ENCODE measurements around the gene ZGPAT. TPM values are rescaled to one million over a fixed set of nuclear protein-coding genes. Genes with fewer than 3 reads are reported as not detected.

The ZGPAT gene
- total and polyA plus RNA-seq, 2 donors: 16.5 to 66.6 TPM

DNA sequence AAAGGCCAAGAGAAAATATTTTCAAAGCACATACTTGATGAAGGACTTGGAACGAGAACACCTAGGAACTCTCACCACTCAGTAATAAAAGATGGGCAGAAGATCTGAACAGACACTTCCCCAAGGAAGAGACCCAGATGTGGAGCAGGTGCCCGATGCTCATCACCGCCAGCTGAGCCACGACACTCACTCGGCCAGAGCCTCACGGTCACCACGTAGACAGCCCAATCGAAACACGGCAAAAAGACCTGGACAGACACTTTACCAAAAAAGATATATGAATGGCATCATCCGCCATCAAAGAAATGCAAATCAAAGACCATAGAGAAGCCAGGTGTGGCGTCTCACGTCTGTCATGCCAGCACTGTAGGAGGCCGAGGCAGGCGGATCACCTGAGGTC lies 73.3 kb downstream of the ZGPAT start:
- WGBS: 96% methylated on average over 14 of the region's 14 CpGs
- Histone ChIP-seq H3K27ac (ENCODE audit: low read depth in 1 of 2, low read length in 1 of 2) (no peak overlapping the region), H3K27me3 (ENCODE audit: control insufficient read depth in 2 of 2, insufficient read depth in 1 of 2, low read length in 1 of 2) (no peaks in the 10 kb centered on the region), H3K4me1 (ENCODE audit: control insufficient read depth in 2 of 2, insufficient read depth in 2 of 2, low read length in 2 of 2) (peaks cover 0 to 11% of the 10 kb centered on the region in 2 donors), H3K36me3 (ENCODE audit: control insufficient read depth in 2 of 2, insufficient read depth in 2 of 2, low read length in 1 of 2) (no peaks in the 10 kb centered on the region), H3K4me3 (ENCODE audit: low read length in 2 of 2) (no peak overlapping the region), H3K9me3 (ENCODE audit: control insufficient read depth in 2 of 2, insufficient read depth in 1 of 2, low read length in 1 of 2) (no peaks in the 10 kb centered on the region)
- no peak for DNase-seq (ENCODE audit: low read depth in 6 of 9, low spot score in 9 of 9)

DNA sequence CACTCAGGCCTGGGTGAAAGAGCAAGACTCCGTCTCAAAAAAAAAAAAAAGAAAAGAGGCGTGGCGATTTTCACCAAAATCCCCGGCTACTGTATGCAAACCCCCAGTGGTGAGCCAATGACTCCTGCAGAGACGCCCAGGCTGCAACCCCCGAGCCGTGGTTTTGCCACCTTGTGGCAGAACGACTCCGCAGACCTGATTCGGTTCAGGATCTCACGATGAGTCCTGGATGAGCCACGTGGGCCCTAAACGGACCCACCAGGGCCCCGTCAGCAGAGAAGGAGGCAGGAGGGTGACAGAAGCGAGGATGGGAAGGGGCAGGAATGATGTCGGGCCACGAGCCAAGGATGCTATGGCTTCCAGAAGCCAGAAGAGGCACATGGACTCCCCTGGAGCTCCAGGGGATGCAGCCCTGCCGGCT lies 74.2 kb downstream of the ZGPAT start:
- peak in 2 of 9 donors; percentile 21 to 42 for DNase-seq (ENCODE audit: low read depth in 6 of 9, low spot score in 9 of 9)

DNA sequence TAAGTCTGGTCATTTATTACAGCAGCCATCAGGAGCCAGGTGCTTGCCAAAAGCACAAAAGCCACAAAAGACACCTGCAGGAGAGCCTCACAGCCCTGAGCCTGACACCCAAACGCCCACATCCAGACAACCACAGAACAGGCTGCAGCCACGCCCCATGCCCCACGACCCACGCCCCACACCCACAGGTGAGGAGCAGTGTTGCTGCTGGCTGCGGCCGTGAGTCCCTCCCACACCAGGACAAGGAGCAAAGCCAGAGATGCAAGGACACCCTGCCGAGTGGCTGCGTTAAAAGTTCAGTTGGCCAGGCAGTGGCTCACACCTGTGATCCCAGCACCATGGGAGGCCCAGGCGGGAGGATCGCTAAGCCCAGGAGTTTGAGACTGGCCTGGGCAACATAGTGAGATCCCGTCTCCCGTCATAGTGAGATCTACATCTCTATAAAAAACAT lies 74.7 kb downstream of the ZGPAT start:
- H3K36me3 ChIP-seq (ENCODE audit: control insufficient read depth in 2 of 2, insufficient read depth in 2 of 2, low read length in 1 of 2): no peaks in the 10 kb centered on the region
- no peak overlapping the region for H3K27ac ChIP-seq (ENCODE audit: low read depth in 1 of 2, low read length in 1 of 2)
- no peak overlapping the region for H3K4me3 ChIP-seq (ENCODE audit: low read length in 2 of 2)
- peak in 1 of 9 donors; percentile 35 for DNase-seq (ENCODE audit: low read depth in 6 of 9, low spot score in 9 of 9)
- peaks cover 0 to 12% of the 10 kb centered on the region in 2 donors for H3K4me1 ChIP-seq (ENCODE audit: control insufficient read depth in 2 of 2, insufficient read depth in 2 of 2, low read length in 2 of 2)
- H3K27me3 ChIP-seq (ENCODE audit: control insufficient read depth in 2 of 2, insufficient read depth in 1 of 2, low read length in 1 of 2): no peaks in the 10 kb centered on the region
- no peaks in the 10 kb centered on the region for H3K9me3 ChIP-seq (ENCODE audit: control insufficient read depth in 2 of 2, insufficient read depth in 1 of 2, low read length in 1 of 2)
- WGBS: 75% methylated on average over 12 of the region's 12 CpGs

More for the DNA sequence above, 74.2 kb downstream of the ZGPAT start:
- Histone ChIP-seq H3K4me1 (ENCODE audit: control insufficient read depth in 2 of 2, insufficient read depth in 2 of 2, low read length in 2 of 2) (peaks cover 0 to 12% of the 10 kb centered on the region in 2 donors), H3K9me3 (ENCODE audit: control insufficient read depth in 2 of 2, insufficient read depth in 1 of 2, low read length in 1 of 2) (no peaks in the 10 kb centered on the region), H3K36me3 (ENCODE audit: control insufficient read depth in 2 of 2, insufficient read depth in 2 of 2, low read length in 1 of 2) (no peaks in the 10 kb centered on the region), H3K27me3 (ENCODE audit: control insufficient read depth in 2 of 2, insufficient read depth in 1 of 2, low read length in 1 of 2) (no peaks in the 10 kb centered on the region), H3K4me3 (ENCODE audit: low read length in 2 of 2) (no peak overlapping the region), H3K27ac (ENCODE audit: low read depth in 1 of 2, low read length in 1 of 2) (no peak overlapping the region)
- 66% methylated on average over 18 of the region's 18 CpGs for WGBS

DNA sequence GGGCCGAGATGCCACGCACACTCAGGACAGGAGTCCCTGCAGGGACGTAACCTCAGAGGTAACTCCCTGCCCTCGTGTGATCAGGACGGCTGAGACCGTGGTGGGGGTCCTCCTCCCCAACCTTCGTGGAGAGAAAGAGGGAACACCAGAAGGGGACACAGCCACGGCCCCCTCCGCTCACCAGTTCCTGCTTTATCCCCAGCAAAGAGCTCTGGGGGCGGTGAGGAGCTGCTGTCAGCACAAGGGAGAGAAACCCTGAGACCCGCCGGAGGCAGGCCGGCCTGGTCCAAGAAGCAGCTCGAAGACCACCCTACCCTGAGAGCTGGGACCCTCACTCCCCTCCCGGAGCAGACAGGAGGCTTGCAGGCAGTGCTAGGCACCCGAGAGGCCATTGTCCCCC lies 76.1 kb downstream of the ZGPAT start:
- no peak for DNase-seq (ENCODE audit: low read depth in 6 of 9, low spot score in 9 of 9)
- Histone ChIP-seq H3K27ac (ENCODE audit: low read depth in 1 of 2, low read length in 1 of 2) (no peak overlapping the region), H3K9me3 (ENCODE audit: control insufficient read depth in 2 of 2, insufficient read depth in 1 of 2, low read length in 1 of 2) (no peaks in the 10 kb centered on the region), H3K4me3 (ENCODE audit: low read length in 2 of 2) (no peak overlapping the region), H3K36me3 (ENCODE audit: control insufficient read depth in 2 of 2, insufficient read depth in 2 of 2, low read length in 1 of 2) (no peaks in the 10 kb centered on the region), H3K27me3 (ENCODE audit: control insufficient read depth in 2 of 2, insufficient read depth in 1 of 2, low read length in 1 of 2) (no peaks in the 10 kb centered on the region), H3K4me1 (ENCODE audit: control insufficient read depth in 2 of 2, insufficient read depth in 2 of 2, low read length in 2 of 2) (peaks cover 0 to 12% of the 10 kb centered on the region in 2 donors)
- WGBS: 94% methylated on average over 16 of the region's 16 CpGs

DNA sequence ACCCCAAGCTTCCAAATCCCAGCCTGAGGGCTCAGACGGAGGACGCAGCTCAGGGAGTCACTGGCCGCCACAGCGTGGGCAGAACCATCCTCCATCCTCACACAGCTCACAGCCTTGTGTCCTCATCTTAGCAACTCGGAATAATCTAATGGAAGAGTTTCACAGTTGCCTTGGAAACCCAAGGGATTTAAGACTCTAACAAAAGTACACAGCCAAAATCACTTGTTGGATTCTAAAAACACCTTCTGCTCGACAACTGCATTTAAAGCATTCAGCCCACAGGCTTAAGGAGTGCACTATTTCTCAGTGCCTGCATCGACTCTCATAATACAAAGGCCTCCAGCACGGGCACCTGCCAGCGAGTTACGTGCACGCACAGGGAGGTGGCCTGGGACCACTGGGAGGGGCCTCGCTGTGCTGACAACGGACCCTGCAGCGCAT lies 77.9 kb downstream of the ZGPAT start:
- H3K9me3 ChIP-seq (ENCODE audit: control insufficient read depth in 2 of 2, insufficient read depth in 1 of 2, low read length in 1 of 2): no peaks in the 10 kb centered on the region
- no peak overlapping the region for H3K27ac ChIP-seq (ENCODE audit: low read depth in 1 of 2, low read length in 1 of 2)
- no peak overlapping the region for H3K4me3 ChIP-seq (ENCODE audit: low read length in 2 of 2)
- H3K27me3 ChIP-seq (ENCODE audit: control insufficient read depth in 2 of 2, insufficient read depth in 1 of 2, low read length in 1 of 2): no peaks in the 10 kb centered on the region
- 89% methylated on average over 14 of the region's 14 CpGs for WGBS
- DNase-seq (ENCODE audit: low read depth in 6 of 9, low spot score in 9 of 9): no peak
- no peaks in the 10 kb centered on the region for H3K36me3 ChIP-seq (ENCODE audit: control insufficient read depth in 2 of 2, insufficient read depth in 2 of 2, low read length in 1 of 2)
- peaks cover 0 to 12% of the 10 kb centered on the region in 2 donors for H3K4me1 ChIP-seq (ENCODE audit: control insufficient read depth in 2 of 2, insufficient read depth in 2 of 2, low read length in 2 of 2)

Other genes starting within 250 kb of the ZGPAT start
- gene KCNQ2, start 235.4 kb upstream of the ZGPAT start, total RNA-seq: 0.38 TPM
- 0.48 TPM for gene KCNQ2, start 235.4 kb upstream of the ZGPAT start, polyA plus RNA-seq
- gene EEF1A2, start 209.0 kb upstream of the ZGPAT start, total RNA-seq: 0.19 TPM
- 2.2 TPM for gene EEF1A2, start 209.0 kb upstream of the ZGPAT start, polyA plus RNA-seq
- 18.0 TPM for gene PPDPF, start 187.3 kb upstream of the ZGPAT start, total RNA-seq
- gene PPDPF, start 187.3 kb upstream of the ZGPAT start, polyA plus RNA-seq: 229 TPM
- 0.19 TPM for gene PTK6, start 170.7 kb upstream of the ZGPAT start, total RNA-seq
- gene PTK6, start 170.7 kb upstream of the ZGPAT start, polyA plus RNA-seq: 2.7 TPM
- gene SRMS, start 160.3 kb upstream of the ZGPAT start, total RNA-seq: 0.05 TPM
- 0.05 TPM for gene SRMS, start 160.3 kb upstream of the ZGPAT start, polyA plus RNA-seq
- 1.1 TPM for gene FNDC11, start 153.9 kb upstream of the ZGPAT start, total RNA-seq
- 1.2 TPM for gene FNDC11, start 153.9 kb upstream of the ZGPAT start, polyA plus RNA-seq
- gene HELZ2, start 133.8 kb upstream of the ZGPAT start, total RNA-seq: 14.8 TPM
- 13.9 TPM for gene HELZ2, start 133.8 kb upstream of the ZGPAT start, polyA plus RNA-seq
- gene GMEB2, start 80.9 kb upstream of the ZGPAT start, total RNA-seq: 9.3 TPM
- 16.3 TPM for gene GMEB2, start 80.9 kb upstream of the ZGPAT start, polyA plus RNA-seq
- gene STMN3, start 54.6 kb upstream of the ZGPAT start, total RNA-seq: 71.5 TPM
- gene STMN3, start 54.6 kb upstream of the ZGPAT start, polyA plus RNA-seq: 77.9 TPM
- 8.1 TPM for gene RTEL1, start 49.7 kb upstream of the ZGPAT start, total RNA-seq
- gene RTEL1, start 49.7 kb upstream of the ZGPAT start, polyA plus RNA-seq: 18.8 TPM
- 13.5 TPM for gene TNFRSF6B, start 11.4 kb upstream of the ZGPAT start, total RNA-seq
- gene TNFRSF6B, start 11.4 kb upstream of the ZGPAT start, polyA plus RNA-seq: 34.7 TPM
- gene ARFRP1, start 63 bp upstream of the ZGPAT start, total RNA-seq: 39.2 TPM
- 94.0 TPM for gene ARFRP1, start 63 bp upstream of the ZGPAT start, polyA plus RNA-seq
- 80.5 TPM for gene LIME1, start 28.6 kb downstream of the ZGPAT start, total RNA-seq
- 181 TPM for gene LIME1, start 28.6 kb downstream of the ZGPAT start, polyA plus RNA-seq
- gene SLC2A4RG, start 31.7 kb downstream of the ZGPAT start, total RNA-seq: 33.4 TPM
- 66.1 TPM for gene SLC2A4RG, start 31.7 kb downstream of the ZGPAT start, polyA plus RNA-seq
- gene ZBTB46, start 123.2 kb downstream of the ZGPAT start, total RNA-seq: 5.8 TPM
- gene ZBTB46, start 123.2 kb downstream of the ZGPAT start, polyA plus RNA-seq: 3.7 TPM
- not detected for gene ABHD16B, start 153.5 kb downstream of the ZGPAT start, total RNA-seq
- 0.57 TPM for gene ABHD16B, start 153.5 kb downstream of the ZGPAT start, polyA plus RNA-seq
- 37.9 TPM for gene TPD52L2, start 157.2 kb downstream of the ZGPAT start, total RNA-seq
- 73.2 TPM for gene TPD52L2, start 157.2 kb downstream of the ZGPAT start, polyA plus RNA-seq
- gene DNAJC5, start 187.1 kb downstream of the ZGPAT start, total RNA-seq: 26.1 TPM
- gene DNAJC5, start 187.1 kb downstream of the ZGPAT start, polyA plus RNA-seq: 23.3 TPM
- gene UCKL1, start 248.4 kb downstream of the ZGPAT start, total RNA-seq: 21.2 TPM
- gene UCKL1, start 248.4 kb downstream of the ZGPAT start, polyA plus RNA-seq: 51.8 TPM

Data from thymus (tissue), 11 donors.